Stimulated activated CD8-positive, alpha-beta memory T cell treated with anti-CD3 and anti-CD28 coated beads, Interleukin-4, amount 100 ng/mL, for 1 hour (primary cell): ENCODE results near the gene BRINP3.
"Not testable (repeated sequence)": the region's sequence is repeated elsewhere in the genome, so short reads cannot be mapped to it uniquely, and the experiment has no call there.

ENCODE experiments used
- DNase-seq, 2 donors: peaks; one replicate each; pipeline ENCODE4 v3.0.0-alpha.2; 2020; ENCODE audit warnings: low read depth in 2 of 2, low spot score in 1 of 2

The BRINP3 gene

DNA sequence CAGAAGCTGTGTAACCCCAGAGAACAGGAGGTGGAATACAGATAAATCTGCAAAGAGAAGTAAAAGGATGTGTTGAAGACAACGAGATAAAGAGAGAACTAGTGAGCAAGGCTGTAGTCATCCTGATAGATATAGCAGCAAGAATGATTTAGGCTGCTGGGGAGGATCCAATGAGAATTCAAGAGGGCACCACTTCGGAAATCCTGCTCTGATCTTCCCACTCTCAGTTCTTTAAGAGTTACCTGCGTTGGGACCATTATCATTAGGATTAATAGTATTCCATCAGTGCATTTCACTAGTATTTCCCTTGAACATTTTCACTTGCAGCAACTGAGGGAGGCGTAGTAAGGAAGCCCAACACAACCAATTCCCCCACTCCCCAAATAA, at the start of gene BRINP3:
TSS of gene BRINP3 (minus strand) at position 103 of the 387 bp plus-strand sequence.
- DNase-seq, result no peak

GRCh38 chr1:190511554-190511953, 33.9 kb upstream of the BRINP3 start:
- DNase-seq, result no peak

- no peak for DNase-seq
Observed at GRCh38 chr1:190507357-190507756, 29.7 kb upstream of the BRINP3 start.

- not testable (repeated sequence) for DNase-seq
Observed at GRCh38 chr1:190504539-190504938, 26.9 kb upstream of the BRINP3 start.

- no peak for DNase-seq
Observed at GRCh38 chr1:190497565-190497964, 19.9 kb upstream of the BRINP3 start.

GRCh38 chr1:190494451-190494850, 16.8 kb upstream of the BRINP3 start:
- no peak for DNase-seq

DNA sequence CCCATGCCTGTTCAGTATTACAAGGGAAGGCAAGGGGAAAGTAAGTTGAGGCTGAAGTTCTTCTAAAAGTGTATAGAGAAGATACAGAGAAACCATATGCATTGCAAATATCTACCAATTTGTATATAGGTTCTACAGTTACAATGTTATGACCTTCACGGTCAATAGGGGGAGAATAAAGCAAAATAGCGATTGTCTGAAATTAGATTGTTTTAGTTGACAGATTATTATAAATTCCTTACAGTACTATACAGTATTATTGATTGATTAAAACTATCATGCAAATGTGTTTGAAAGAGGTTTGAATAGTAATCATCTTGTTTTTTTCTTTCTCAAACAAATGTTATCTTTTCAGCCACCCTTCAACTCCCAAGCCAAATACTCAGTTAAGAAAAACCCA, 13.7 kb upstream of the BRINP3 start:
- DNase-seq, result no peak

- DNase-seq, result no peak
Observed at GRCh38 chr1:190484045-190484444, 6.4 kb upstream of the BRINP3 start.

GRCh38 chr1:190480231-190480630, 2.6 kb upstream of the BRINP3 start:
- no peak for DNase-seq

DNA sequence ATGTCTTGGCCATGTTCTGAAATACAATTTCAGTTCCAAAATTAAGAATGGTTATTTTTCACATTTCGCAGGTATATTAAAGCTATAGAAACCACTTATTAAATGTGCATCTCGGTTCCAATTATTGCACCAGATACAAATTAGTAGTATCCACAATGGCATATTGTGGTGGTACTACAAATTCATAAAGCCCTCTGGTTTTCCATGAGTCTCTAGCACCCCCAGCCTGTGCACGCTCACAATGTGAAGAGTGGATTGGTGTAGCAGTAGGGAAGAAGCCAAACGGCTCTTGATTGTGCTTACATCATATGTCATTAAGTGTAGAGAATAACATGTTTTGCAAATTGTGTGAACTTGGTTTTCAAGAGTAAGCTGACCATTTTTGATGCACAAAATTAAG, 1.9 kb upstream of the BRINP3 start:
- DNase-seq, result no peak

- no peak for DNase-seq
Observed at GRCh38 chr1:190479050-190479397, 1.4 kb upstream of the BRINP3 start.

DNA sequence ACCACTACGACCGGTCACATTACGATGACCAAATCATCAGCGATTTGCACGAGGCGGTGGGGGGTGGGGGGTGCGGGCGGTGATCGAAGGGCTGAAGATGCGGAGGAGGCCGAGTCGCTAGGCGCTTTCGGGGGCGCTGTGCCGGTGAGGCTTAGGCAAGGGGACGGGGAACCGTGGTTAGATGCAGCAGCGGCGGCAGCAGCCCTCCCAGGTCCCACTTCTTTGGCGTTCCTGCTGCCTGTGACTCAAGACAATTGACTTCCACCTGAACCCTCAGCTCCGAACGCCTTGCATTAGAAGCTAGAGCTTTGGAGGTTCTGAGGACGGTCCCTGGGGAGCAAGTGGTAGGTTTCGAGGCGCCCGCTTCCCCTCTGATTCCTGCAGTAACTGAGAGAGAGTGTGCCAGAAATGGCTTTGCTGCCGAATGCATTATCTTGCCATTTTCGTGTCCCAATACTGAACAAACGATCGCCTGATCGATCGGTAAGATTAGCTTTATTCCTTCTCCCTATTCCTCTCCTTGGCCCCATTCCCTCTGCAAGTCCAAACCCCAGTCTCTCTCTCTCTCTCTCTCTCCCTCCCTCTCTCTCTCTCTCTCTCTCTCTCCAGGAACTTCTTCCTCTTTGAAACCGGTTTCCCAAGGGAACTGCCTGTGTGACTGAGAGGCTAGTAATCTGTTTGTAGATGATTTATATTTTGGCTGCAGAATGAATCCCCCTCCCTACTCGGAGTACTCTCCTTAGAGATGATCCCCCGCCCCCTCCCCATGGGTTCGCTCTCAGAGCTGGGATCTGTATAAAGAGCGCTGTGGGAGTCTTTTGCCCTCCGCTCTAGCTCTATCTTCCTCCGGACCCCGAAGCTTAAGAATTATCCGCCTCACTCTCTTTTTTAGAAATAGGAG, 735 bp upstream of the BRINP3 start:
- DNase-seq, result no peak

DNA sequence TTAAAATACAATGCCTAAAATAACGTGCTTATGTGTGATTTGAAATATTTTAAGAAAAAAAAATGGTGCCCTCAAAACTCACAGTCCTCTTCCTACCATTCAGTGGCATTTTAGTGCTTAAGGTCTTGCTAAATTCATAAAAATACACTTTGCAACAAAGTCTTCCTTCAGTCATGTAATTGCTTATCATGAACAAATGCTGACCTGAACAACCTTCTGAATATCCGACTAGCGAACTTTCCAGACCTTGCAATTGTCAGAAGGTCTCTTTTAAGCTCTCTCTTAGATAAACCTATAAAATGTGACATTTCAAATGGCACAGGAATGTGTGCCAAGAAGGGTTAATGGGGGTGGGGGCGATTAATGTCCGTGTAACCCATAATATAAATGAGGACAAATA, 858 bp downstream of the BRINP3 start:
- DNase-seq, result no peak

DNA sequence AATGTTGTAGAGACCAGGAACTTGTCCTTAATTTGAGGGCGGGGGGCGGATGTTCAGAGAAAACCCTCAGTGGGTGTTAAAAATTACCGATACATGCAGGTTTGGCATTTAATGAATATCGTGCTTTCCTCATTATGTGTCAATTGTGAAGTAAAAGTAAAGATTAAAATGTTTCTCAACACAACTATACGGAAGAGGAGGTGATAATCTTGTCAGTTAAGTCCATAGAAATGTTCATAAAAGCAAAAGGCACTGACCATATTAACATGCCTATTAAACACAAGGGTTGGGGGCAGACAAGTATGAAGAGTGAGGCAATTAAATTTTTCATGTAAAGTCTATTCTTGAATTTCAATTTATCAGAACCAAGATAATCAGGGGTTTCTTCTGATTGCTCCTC, 1.3 kb downstream of the BRINP3 start:
- DNase-seq, result no peak

GRCh38 chr1:190475421-190476141, 2.1 kb downstream of the BRINP3 start:
- DNase-seq, result no peak

DNA sequence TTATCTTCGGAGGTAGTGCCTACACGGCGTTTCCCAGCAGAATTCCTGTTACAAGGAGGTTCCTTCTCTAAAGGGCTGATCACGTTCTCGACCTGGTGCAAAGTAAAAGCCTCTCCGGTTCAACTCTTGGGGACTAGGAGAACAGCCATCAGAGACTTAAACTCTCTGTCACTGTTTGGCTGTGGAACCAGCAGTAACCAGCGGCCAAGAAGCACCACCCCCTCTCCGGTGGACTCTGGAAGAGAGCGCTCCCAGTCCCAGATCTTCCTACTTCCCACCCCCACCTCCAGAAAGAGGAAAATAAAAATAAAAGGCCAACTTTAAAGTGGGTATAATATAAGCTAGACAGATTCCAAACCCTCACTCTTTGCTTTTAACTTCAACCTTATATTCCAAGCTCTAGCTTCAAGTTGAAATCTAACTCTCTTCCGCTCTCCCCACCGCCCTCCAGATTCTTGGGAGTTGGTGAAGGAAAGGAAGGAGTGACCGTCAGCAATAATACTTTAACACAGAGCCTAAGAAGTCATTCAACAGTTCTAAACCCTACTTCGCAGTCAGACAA, 2.9 kb downstream of the BRINP3 start:
- no peak for DNase-seq

DNA sequence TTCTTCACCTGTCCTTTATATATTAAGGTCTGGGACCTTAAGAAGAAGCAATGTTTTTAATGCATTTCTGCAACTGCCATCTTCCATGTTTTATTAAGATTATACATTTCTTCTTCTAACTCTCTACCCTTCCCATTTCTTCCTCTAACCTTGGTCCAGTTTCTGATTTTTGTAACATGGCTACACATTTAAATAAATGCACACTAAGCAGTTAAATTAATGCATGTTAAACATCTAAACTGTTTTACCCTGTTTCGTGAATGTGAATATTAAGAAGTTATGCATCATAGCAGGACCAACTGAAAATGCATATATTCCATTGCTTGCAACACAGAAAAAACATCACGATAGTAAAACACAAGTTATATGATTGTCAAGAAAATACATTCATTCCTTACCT, 3.7 kb downstream of the BRINP3 start:
- DNase-seq, result no peak

DNA sequence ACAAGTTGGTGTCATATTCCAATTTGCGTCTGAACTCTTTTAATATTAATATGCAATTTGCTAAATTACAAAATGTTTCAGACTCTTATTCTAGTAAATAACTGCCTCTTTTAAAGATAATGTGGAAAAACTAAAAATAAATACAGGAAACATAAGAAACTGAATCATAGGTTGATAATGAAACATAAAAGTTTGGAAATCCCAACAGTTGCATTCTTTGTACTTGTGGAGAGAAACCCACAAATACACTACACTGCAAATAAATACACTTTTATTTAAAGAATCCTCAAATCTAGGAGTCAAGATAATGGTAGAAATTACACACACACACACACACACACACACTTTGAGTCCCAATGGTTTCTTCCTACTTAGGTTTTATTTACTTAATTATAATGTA, 5.2 kb downstream of the BRINP3 start:
- no peak for DNase-seq

GRCh38 chr1:190472042-190472441, 5.6 kb downstream of the BRINP3 start:
- no peak for DNase-seq

- DNase-seq, result no peak
Observed at GRCh38 chr1:190464690-190465089, 13.0 kb downstream of the BRINP3 start.

DNA sequence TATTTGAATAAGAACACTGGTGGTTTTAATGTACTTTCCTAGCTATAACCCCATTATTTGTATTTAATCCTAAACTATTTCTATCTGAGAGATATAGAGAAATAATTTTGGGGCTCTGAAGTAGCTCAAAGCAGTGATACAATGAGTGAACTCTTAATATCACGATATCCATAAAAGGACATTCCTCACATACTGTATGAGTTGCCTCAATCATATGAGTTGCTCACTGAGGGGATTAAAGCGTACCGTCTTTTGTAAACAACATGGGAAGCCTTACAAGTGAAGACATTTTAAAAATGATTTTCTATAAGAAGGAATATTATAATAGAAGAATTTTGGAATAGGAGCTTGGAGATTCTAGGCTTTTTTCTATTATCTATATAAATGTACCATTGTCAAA, 21.5 kb downstream of the BRINP3 start:
- no peak for DNase-seq

- no peak for DNase-seq
Observed at GRCh38 chr1:190455631-190456030, 22.0 kb downstream of the BRINP3 start.
